Activated gamma-delta T cell treated with anti-CD3 and anti-CD28 coated beads, Interleukin-2, amount 50 U/mL, for 16 hours (primary cell): Measurements from ENCODE around the gene MAN2B1.
"Not testable (repeated sequence)": the region's sequence is repeated elsewhere in the genome, so short reads cannot be mapped to it uniquely, and the experiment has no call there.

ENCODE experiments used
- DNase-seq: peaks from one replicate; pipeline ENCODE4 v3.0.0-alpha.2; 2020; ENCODE audit warnings: low read depth

Gene MAN2B1

DNA sequence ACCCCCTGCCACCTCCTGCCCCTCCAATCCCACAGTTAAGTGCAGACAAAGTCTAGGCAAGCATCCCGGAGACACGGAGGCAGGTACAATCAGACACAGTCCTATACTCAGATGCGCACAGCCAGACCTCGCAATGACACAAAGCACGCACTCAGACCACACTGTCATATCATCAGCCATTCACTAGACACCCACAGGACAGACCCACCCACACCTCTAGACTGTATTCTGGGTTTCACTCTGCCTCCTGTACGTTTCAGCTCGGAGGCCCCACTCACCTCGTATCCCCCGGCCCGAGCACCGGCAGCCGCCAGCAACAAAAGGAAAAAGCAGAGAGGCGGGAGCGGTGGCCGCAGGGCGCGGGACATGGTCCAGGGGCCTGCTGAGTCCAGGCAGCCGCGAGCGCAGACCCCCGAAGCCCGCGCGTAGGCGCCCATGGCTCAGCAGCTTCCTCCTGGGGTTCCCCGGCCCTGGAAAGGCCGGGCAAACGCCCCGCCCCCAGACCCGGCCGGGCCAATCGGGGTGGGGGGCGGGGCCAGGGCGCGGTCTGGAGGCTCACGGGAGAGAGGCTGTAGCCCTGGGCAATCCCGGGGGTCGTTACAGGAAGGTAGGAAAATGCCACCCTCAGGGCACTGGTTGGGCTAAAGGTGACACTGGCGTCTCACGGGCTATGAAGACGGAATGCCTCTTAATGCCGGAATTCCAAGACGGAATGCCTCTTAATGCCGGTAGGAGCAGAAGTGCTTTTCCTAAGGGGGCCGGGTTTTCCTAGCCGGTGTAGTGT is at the start of gene MAN2B1, which contains the start of gene WDR83:
TSS of gene MAN2B1 (minus strand) at position 478 of the 784 bp plus-strand sequence. CDS start at position 437, 41 bp downstream.
TSS of gene WDR83 (plus strand) at position 543 of the 784 bp plus-strand sequence. CDS start 2,984 bp downstream, outside the sequence.
- DNase-seq: peak; percentile 71

DNA sequence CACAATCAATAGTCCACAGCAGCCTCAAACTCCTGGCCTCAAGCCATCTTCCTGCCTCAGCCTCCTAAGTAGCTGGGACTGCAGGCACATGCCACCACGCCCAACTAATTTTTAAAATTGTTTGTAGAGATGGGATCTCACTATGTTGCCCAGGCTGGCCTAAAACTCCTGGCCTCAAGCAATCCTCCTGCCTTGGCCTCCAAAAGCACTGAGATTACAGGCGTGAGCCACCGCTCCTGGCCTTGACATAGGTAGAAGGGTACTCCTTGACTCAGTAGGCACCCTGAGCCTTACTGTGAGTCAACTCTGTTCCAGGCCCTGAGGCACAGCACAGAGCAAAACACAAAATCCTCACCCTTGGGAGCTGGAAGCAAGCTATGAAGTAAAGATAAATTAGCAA is 49.4 kb upstream of the MAN2B1 start:
- DNase-seq: no peak

DNA sequence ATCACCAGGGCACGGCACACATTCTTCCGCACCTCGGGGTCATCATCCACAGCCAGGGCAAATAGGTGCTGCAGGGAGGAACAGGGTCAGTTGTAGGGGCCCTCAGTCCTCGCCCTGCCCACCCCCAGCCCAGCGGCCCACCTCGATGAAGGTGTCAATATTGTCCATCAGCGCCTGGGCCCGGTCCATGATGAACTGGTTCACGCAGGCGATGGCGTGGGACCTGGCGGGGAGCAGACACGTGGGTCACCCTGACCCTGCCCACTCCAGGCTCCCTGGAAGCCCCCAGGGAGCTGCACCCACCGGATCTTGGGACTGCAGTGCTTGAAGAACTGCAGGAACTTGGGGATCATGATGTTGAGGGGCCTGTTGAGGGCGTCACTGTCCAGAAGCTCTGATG is 48.6 kb upstream of the MAN2B1 start:
- DNase-seq: no peak

DNA sequence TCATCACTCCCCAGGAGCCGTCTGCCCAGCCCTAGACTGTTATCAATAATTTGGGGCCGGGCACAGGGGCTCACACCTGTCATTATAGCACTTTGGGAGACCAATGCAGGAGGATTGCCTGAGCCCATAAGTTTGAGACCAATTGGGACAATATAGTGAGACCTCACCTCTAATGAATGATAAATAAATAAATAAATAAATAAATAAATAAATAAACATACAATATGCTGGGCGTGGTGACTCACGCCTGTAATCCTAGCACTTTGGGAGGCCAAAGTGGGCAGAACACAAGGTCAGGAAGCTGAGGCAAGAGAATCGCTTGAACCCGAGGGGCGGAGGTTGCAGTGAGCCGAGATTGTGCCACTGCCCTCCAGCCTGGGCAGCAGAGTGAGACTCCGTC is 46.8 kb upstream of the MAN2B1 start:
- not testable (repeated sequence) for DNase-seq

DNA sequence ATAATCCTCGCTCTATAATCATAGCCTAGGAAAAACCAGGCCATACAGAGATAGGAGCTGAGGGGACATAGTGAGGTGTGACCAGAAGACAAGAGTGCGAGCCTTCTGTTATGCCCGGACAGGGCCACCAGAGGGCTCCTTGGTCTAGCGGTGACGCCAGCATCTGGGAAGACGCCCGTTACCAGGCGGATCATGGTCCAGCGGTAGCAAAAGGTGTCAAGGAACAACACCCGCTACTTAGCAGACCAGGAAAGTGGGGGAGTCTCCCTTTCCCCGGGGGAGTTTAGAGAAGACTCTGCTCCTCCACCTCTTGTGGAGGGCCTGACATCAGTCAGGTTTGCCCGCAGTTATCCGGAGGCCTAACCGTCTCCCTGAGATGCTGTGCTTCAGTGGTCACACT is 45.5 kb upstream of the MAN2B1 start:
- not testable (repeated sequence) for DNase-seq

DNA sequence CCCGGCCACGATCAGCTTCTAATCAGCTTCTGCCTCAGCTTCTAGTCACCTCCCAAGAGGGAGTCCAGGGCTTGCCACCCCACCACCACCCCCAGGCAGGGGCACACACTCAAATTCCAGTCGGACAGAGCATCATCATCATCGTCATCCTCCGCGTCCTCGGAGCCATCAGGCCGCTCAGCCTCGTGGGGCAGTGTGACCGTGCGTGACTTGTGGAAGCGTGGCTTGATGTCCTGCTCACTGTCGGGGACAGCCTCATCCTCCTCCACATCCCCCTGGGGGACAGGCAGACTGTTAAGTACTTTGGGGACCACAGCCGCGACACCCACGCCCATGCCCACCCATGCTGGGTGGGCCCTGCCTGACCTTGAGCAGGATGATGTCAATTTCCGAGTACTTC is 44.6 kb upstream of the MAN2B1 start:
- DNase-seq: no peak

DNA sequence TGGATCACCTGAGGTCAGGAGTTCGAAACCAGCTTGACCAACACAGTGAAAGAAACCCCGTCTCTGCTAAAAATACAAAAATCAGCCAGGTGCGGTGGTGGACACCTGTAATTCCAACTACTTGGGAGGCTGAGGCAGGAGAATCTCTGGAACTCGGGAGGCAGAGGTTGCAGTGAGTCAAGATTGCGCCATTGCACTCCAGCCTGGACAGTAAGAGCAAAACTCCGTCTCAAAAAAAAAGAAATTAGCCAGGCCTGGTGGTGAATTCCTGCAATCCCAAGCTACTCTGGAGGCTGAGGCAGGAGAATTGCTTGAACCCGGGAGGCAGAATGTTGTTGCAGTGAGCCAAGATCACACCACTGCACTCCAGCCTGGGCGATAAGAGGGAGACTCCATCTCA is 42.1 kb upstream of the MAN2B1 start:
- DNase-seq: no peak

DNA sequence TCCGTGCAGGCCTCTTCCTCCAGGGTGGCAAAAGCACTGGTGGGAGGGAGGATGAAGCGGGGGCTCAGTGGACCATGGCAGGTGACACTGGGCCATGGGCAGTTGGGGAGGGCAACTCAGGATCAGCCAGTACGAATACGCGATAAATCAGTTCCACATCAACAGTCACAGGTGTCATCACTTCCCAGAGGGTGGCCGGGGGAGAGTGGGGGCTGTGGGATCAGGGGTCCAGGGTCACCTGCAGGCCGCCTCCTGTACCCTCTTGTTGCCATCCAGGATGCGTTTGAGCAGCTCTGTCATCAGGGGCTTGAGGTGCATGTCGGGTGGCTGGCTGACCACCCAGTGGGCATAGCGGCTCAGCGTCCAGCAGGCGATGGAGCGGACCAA is 39.8 kb upstream of the MAN2B1 start:
- no peak for DNase-seq

DNA sequence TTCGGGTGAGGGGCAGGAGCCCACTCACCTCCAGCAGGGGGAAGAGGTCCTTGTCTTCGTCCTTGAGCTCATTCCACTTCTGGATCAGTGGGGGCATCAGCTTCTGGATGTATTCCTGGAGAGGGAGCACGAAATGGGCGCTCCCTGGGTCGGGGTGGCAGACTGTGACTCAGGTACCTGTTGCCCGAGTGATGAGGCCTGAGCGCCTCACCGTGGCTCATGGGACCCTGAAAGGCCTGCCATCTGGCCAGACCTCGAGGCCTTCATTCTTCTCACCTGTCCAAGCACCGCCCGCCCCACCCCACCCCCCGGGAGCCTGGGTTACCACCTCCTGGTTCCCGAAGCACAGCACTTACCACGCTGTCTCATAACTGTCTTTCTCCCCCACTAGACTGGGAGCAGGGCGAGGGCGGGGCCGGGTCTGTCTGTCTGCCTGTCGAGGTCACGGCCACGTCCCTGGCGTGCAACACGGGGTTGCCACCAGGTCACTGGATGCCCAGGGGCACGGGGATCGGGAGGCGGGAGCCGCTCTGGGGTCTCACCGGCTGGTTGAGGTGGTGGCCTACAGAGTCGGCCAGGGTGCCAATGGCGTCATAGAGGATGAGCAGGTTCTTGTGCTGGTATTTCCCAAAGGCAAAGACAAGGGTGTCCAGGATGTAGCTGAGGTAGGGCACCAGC is 39.3 kb upstream of the MAN2B1 start:
- no peak for DNase-seq

DNA sequence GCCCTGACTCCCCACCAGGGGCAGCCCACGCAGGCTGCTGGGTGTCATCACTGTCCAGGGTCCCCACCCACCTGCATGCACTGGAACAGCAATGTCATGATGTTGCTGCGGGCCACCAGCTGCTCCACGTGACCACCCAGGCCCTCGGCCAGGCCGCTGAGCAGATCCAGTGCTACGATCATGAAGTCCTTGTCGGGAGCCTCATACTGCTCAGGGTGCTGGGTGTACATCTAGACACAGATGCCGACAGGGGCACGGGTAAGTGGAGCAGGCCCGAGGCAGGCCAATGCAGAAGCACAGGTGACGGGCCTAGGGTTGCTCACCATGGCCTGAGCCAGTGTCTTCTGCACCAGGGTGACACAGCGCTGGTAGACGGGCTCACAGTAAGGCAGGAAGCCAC is 38.6 kb upstream of the MAN2B1 start:
- no peak for DNase-seq

DNA sequence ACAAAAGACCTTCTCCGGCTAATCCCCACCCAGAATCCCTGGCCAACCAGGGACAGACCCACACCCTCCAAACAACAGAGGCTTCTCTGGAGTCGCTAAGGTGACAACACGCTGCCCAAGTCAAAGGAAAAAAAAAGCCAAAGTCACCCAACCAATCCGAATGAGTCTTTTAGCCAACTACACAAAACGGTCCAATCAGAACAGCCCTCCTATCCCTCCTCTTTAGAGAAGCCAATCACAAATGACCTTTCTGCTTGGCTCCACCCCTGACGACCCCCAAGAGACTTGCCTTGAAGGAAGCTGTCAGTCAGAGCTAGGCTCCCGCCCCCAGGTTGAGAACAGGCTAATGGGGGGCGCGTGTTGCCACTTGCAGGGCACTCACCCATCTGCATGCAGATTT is 36.5 kb upstream of the MAN2B1 start:
- no peak for DNase-seq

DNA sequence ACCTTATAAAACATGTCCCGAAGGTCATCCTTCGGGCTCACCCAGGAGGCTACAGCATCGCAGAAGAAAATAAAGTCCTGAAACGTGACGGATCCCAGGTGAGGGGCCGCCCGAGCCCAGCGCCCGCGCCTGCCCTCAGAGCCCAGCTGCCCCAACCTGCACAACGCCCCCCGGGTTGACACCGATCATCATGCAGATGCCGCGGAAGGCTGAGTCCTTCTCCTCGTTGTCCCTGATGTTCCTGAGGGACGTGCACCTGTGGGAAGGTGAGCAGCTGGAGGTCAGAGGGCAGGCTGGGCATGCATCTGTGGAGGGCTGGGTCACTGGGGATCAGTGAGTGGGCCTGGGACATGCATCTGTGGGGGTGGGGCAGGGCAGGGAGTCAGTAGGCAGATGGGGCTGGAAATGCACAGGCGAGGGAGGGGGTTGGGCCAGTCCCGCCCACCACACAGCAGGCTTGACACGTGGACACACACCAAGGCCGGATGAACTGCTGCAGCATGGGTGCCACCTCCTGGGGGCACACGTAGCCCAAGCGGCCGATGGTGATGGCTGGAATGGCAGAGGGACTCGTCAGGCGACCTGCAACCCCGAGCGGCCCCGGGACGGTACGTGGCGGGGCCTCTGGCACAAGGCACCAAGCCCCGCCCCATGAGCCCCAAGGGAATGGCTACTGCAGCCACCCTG is 35.2 kb upstream of the MAN2B1 start:
- DNase-seq: no peak

DNA sequence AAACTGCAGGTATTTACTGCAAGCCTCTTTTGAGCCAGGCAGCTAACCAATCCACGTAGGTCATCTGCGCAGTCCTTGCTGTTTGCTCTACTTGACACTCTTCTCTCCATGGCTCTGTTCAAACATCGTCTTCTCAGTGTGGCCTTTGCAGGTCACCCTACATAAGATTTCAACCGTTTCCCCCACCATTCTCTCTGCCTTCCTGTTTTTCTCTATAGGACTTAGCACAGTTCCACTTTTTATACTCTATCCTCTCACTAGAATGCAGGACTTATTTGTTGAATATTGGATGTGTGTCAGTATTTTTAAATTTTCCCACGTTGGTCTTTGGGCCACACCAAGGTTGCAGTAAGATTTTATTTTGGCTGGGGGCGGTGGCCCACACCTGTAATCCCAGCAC is 31.6 kb upstream of the MAN2B1 start:
- DNase-seq: no peak

DNA sequence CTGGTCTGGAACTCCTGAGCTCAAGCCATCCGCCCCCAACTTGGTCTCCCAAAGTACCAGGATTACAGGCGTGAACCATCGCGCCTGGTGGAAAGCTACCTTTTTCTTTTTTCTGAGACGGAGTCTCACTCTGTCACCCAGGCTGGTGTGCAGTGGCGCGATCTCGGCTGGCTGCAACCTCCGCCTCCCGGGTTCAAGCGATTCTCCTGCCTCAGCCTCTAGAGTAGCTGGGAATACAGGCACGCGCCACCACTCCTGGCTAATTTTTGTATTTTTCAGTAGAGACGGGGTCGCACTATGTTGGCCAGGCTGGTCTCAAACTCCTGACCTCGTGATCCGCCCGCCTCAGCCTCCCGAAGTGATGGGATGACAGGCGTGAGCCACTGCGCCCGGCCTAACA is 30.9 kb upstream of the MAN2B1 start:
- not testable (repeated sequence) for DNase-seq

DNA sequence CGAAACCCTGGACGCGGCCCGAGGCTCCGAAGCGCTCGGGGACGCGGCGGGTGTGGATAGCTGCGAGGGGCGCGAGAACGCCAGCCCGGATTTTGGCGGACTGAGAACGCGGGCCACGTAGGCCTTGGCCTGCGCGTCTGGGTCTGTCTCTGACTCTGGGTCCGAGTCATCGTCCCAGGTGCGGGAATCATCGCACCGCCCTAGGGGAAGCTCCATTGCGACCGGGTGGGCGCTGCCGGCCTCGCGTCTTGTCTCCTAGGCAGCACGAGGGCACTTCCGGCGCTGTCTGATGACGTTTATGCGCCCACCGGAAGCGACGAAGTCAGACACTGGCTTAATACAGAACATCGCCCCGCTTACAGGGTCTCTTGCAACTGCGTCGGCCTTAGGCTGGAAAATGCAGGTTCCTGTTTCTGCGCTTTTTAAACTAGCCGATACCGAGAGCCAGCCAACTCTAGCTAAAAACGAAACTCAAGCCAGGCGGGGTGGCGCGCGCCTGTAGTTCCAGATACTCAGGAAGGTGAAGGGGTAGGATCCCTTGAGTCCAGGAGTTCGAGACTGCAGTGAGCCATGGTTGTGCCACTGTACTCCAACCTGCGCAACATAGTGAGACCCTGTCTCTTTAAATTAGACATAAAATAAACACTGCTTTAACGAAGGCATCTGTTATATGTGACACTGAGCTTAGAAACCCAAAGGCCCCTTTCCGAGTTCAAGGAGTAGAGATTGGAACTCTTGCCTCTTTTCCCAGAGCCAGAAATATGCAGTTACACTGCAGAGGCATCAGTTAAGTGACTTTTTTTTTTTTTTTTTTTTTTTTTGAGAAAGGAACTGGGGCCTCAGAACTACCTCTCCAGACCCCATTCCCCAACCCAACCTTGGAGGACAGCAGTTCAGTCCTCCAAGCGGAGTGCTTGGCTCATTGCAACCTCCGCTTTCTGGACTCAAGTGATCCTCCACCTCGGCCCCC is 30.1 kb upstream of the MAN2B1 start, which contains the start of gene FBXW9:
TSS of gene FBXW9 (minus strand) at position 266 of the 970 bp plus-strand sequence. CDS start at position 216, 50 bp downstream.
- DNase-seq: peak; percentile 98

DNA sequence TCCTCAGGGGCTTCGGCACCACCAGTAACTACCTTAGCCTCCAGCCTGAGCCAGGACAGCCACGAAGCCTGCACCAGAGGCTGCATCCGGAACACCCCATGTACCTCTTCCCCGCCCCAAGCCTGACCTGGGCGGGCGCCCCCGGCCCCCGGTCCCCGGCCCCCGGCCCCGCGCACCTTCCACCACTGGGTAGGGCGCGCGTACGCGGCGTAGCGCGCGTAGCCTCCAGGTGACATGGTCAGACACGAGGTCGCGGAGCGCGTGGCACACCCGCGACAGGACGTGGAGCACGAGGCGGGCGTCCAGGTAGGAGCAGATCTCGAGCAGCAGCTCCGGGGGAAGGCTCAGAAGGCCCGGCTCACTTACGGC is 29.4 kb upstream of the MAN2B1 start:
- no peak for DNase-seq

DNA sequence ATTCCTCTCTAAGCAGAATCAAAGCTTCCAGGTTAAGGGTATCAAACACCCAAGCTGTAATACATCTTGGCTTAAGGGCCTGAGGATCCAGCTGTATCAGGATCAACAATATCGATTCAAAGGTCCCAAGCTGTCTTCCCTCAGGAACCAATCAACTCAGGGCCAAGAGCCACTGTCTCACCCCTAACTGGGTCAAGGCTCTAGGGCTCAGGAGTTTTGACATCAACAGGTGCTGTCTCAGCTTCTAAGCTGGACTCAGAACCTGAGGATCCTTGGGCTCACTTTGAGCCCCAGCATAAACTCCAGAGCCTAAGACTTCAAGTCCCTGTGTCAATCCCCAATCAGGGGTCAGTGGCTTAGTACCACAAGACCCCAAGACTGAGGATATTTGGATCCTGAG is 29.0 kb upstream of the MAN2B1 start:
- no peak for DNase-seq

DNA sequence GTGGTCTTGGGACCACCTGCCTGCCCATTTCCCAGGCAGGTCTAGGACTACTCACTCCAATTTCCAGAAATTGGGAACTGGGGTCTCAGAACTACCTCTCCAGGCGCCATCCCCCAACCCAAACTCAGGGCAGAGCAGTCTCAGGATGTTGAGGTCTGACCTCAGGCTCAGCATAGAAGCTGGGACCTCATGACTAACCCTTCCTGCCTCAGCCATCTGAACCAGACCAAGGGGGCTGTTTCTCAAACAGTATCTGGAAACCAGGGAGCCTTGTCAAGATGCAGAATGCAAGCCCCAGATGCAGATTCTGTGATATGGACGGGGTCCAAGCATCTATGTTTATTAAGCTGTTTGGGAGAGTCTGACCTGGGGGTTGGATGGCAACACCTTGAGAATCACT is 28.6 kb upstream of the MAN2B1 start:
- DNase-seq: no peak

DNA sequence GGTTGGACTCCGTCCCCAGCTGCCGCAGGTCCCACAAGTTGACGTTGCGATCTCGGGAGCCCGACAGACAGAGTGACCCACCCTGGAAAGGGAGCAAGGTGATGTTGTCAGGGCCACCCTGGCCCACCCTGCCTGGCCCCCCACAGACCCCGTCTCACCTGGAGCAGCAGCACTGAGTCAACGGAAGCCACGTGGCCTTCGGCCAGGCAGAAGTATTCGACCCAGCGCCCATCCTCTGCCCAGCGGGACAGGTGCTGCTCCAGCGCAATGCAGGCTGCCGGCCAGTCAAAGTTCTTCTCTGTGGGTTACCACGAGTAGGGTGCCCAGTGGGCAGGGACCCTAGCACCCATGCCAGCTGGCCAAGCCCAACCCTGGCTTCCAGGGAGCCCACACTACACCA is 28.1 kb upstream of the MAN2B1 start:
- DNase-seq: no peak

DNA sequence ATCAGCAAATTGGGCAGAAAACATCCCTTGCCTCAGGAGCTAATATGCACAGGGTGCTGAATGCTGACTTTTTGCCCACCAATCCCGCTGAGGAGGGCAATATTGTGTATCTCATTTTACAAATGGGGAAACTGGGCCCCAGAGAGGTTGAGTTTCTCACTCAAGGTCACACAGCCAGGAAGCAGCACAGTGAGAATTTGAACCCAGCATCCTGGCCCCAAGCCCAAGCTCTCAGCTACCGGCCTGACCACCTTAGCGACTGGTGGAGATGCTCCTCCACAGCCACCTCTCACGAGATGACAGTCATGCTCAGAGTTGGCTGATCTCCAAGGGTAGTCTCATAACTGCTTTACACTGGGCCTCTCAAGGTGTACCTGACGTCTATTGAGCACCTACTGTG is 26.4 kb upstream of the MAN2B1 start:
- no peak for DNase-seq

DNA sequence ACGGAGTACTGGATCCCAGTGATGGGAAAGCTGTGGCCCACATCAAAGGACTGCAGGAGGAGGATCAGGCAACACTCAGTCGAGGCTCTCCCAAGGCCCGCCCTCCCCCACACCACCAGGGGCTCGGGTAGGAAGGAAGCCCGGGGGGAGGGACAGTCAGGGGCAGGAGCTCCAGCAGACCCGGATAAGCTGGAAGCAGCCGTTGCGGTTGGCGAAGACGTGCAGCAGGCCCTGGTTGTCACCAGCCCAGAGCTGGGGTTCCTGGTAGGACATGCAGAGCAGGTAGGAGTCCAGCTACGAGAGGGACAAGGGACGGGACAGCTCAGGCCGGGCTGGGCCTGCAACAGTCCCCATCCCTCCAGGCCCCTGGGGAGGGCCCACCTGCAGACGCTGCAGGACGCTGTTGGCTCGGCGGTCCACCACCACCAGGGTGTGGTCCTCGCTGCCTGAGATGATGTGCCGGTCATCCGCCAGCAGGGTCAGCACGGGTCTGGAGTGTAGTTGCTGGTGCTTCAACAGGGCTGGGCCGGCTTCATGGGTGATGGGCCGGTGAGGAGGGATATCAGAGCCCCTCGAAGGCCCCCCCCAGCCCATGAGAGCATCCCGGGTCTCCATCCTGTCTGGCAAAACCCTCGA is 23.2 kb upstream of the MAN2B1 start:
- no peak for DNase-seq
